ENCODE results near the gene NEGR1.

NEGR1 gene

GRCh38 chr1:72023063-72023930 lies 259.0 kb downstream of the NEGR1 start:
- DNase-seq (ENCODE audit: low read depth) = no peak
- H3K4me3 ChIP-seq (ENCODE audit: low read depth, low read length) = no peak overlapping the region
- no peak for TF ChIP-seq CTCF (conservative IDR thresholded peaks at IDR 0.05; ENCODE audit: low read depth, low read length)

- no peak for TF ChIP-seq CTCF (conservative IDR thresholded peaks at IDR 0.05; ENCODE audit: low read depth, low read length)
- H3K4me3 ChIP-seq (ENCODE audit: low read depth, low read length) = no peak overlapping the region
- DNase-seq (ENCODE audit: low read depth) = no peak
Measured at GRCh38 chr1:72018562-72018961, 263.8 kb downstream of the NEGR1 start.

- TF ChIP-seq CTCF (conservative IDR thresholded peaks at IDR 0.05; ENCODE audit: low read depth, low read length) = no peak
- no peak for DNase-seq (ENCODE audit: low read depth)
- no peak overlapping the region for H3K4me3 ChIP-seq (ENCODE audit: low read depth, low read length)
Measured at GRCh38 chr1:72015006-72015405, 267.3 kb downstream of the NEGR1 start.

GRCh38 chr1:72013161-72013560 lies 269.2 kb downstream of the NEGR1 start:
- no peak overlapping the region for H3K4me3 ChIP-seq (ENCODE audit: low read depth, low read length)
- DNase-seq (ENCODE audit: low read depth) = no peak
- TF ChIP-seq CTCF (conservative IDR thresholded peaks at IDR 0.05; ENCODE audit: low read depth, low read length) = no peak

GRCh38 chr1:72011721-72012120 lies 270.6 kb downstream of the NEGR1 start:
- DNase-seq (ENCODE audit: low read depth) = no peak
- no peak for TF ChIP-seq CTCF (conservative IDR thresholded peaks at IDR 0.05; ENCODE audit: low read depth, low read length)
- H3K4me3 ChIP-seq (ENCODE audit: low read depth, low read length) = no peak overlapping the region

GRCh38 chr1:72010094-72010431 lies 272.3 kb downstream of the NEGR1 start:
- no peak overlapping the region for H3K4me3 ChIP-seq (ENCODE audit: low read depth, low read length)
- TF ChIP-seq CTCF (conservative IDR thresholded peaks at IDR 0.05; ENCODE audit: low read depth, low read length) = no peak
- no peak for DNase-seq (ENCODE audit: low read depth)

Measured in choroid plexus epithelial cell (primary cell).